ENCODE results near the gene ZNF827. TPM values are rescaled to one million over a fixed set of nuclear protein-coding genes. Genes with fewer than 3 reads are reported as not detected.
A peak's percentile ranks its signal among the peaks of the same experiment; 100 is the strongest.

Gene ZNF827
- total and polyA plus RNA-seq, 9 of the 15 experiments (the other 6 are each of a cell fraction or from before 2014, with no cell fraction given) = 0.07 to 0.40 TPM; not detected in 7

DNA sequence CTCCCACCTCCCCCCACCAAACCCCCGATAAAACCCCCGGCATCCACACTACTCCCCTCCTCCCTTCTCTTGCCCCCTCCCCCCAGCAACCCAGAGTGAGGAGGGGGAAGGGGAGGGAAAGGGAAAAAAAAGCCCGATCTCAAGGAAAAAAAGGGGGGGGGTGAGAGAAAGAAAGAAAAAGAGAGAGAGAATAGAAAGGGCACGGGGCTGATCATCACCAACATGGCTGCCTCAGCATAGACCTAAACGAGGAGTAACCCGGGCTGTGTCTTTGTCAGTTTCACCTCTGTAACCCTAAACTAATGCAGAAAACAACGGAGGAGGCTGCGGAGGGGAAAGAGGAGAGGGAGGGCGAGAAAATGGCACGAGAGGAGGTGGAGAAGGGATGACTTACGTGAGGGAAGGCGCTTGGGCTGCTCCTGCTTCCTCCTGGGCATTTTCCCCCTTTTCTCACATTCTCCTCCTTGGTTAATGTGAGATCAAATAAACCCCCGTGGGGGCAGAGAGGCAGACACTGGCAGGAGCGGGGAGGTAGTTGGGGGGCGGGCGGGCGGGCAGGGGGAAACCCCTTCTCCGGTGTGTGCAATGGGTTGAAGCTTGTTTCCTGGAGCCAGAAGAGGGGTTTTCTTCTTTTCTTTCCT lies 532 bp downstream of the ZNF827 start:
- Histone ChIP-seq H3K4me2 (ENCODE audit: insufficient read depth, low read length) (no peak overlapping the region), H3K9me1 (ENCODE audit: control insufficient read depth, insufficient read depth, low read length) (no peaks in the 10 kb centered on the region), H3K4me3 (no peak overlapping the region), H4K20me1 (replicated peaks; ENCODE audit: control insufficient read depth, insufficient read depth, low read length) (0 out of 2 replicates have a peak, but pooled peaks cover 3% of the 10 kb centered on the region), H2AFZ (ENCODE audit: low read depth, low read length) (no peak overlapping the region), H3K36me3 (ENCODE audit: control insufficient read depth, insufficient read depth, low read length) (no peaks in the 10 kb centered on the region), H3K27me3 (ENCODE audit: control insufficient read depth in 2 of 2, insufficient read depth in 2 of 2, low read length in 2 of 2) (peaks cover 14 to 27% of the 10 kb centered on the region in 2 experiments; a peak in 4 of 5 replicates), H3K4me1 (replicated peaks in 1 of 2; ENCODE audit: control insufficient read depth in 2 of 2, insufficient read depth in 2 of 2, low read length in 2 of 2) (peaks cover 0 to 13% of the 10 kb centered on the region in 2 experiments; a peak in 2 of 5 replicates), H3K9ac (ENCODE audit: insufficient read depth in 1 of 2, low read depth in 2 of 2, low read length in 2 of 2) (no peak overlapping the region), H3K9me3 (replicated peaks; ENCODE audit: control insufficient read depth, insufficient read depth, low read depth, low read length) (no peaks in the 10 kb centered on the region), H3K79me2 (ENCODE audit: control insufficient read depth, insufficient read depth, low read length) (no peaks in the 10 kb centered on the region), H3K27ac (ENCODE audit: extremely low read depth, low read depth, low read length) (no peak overlapping the region)
- intact Hi-C loops (cut with micrococcal nuclease) = no loop called here
- WGBS (ENCODE audit: insufficient coverage, low coverage, missing lambda C conversion rate) = 2% methylated on average over 8 of the region's 18 CpGs
- DNase-seq (ENCODE audit: extremely low read depth in 1 of 4, low spot score in 3 of 4) (no peak), FAIRE-seq (no peak), ATAC-seq (no peak)
- in situ Hi-C loops (cut with MboI) = no loop called here
- TF ChIP-seq ADNP (tag; IDR thresholded peaks at IDR 0.05) (no peak), ZNF57 (CRISPR knock-in tag; IDR thresholded peaks at IDR 0.05) (no peak), EZH2 (IDR thresholded peaks at IDR 0.05; ENCODE audit: borderline replicate concordance, low read depth, low read length) (peak; percentile 78; the same call in 1 of the 2 replicates), YY1 (IDR thresholded peaks at IDR 0.05; ENCODE audit: borderline replicate concordance in 1 of 3, control insufficient read depth in 1 of 3, extremely low read depth in 1 of 3, insufficient read depth in 3 of 3, insufficient read length in 1 of 3, insufficient replicate concordance in 2 of 3, low read depth in 1 of 3, low read length in 2 of 3) (peak in 1 of 3 experiments; percentile 48)
- ChIA-PET CTCF (ENCODE audit: low intra/inter-chr PET ratio) (no interaction called here), POLR2A (no interaction called here)
- no TSS peak for BruUV-seq (replicated peaks)

Data from K562 (cell line).